Mesodermal cell (in vitro differentiated cells): ENCODE results near the gene MARCHF2.
A peak's percentile ranks its signal among the peaks of the same experiment; 100 is the strongest.

Experiments used
- H3K27ac ChIP-seq: 2 replicates; pipeline ENCODE4 v1.7.0; 2013; ENCODE audit warnings: mild to moderate bottlenecking, low read depth, low read length, moderate library complexity; ENCODE audit not compliant: severe bottlenecking
- H3K36me3 ChIP-seq: 2 replicates; pipeline ENCODE4 v1.7.1; 2013; ENCODE audit warnings: mild to moderate bottlenecking, low read length, moderate library complexity; ENCODE audit not compliant: control insufficient read depth, insufficient read depth
- H3K4me1 ChIP-seq: one replicate; pipeline ENCODE4 v1.7.1; 2013; ENCODE audit warnings: mild to moderate bottlenecking, low read length; ENCODE audit not compliant: insufficient read depth, control insufficient read depth, poor library complexity, severe bottlenecking
- H3K4me3 ChIP-seq: 2 replicates; pipeline ENCODE4 v1.7.0; 2013; ENCODE audit warnings: low read length, control low read depth, mild to moderate bottlenecking; ENCODE audit not compliant: insufficient read depth, poor library complexity, severe bottlenecking; ENCODE audit errors: extremely low read depth
- H3K9me3 ChIP-seq: 2 replicates; pipeline ENCODE4 v1.7.1; 2013; ENCODE audit warnings: mild to moderate bottlenecking, low read length, moderate library complexity; ENCODE audit not compliant: control insufficient read depth
- WGBS, 2 experiments: methylation state at CpG; one replicate each; pipeline ENCODE4 v1.1.5; 2013; ENCODE audit warnings: missing lambda C conversion rate in 2 of 2; ENCODE audit not compliant: insufficient coverage in 2 of 2; 5-methylcytosine and 5-hydroxymethylcytosine counted together

MARCHF2 gene

DNA sequence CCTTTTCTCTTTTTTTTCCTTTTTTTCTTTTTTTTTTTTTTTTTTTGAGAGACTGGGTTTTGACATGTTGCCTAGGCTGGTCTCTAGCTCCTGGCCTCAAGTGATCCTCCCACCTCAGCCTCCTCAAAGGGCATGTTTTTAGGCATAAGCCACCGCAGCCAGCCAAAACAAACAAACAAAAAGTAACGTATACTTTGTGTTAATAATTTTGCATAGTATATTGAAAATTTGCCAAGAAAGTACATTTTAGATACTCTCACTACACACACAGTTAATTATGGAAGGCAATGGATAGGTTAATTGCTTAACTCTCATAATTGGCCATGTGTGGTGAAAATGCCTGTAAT lies 24.5 kb upstream of the MARCHF2 start:
- Histone ChIP-seq H3K9me3 (peaks cover 3% of the 10 kb centered on the region), H3K27ac (no peak overlapping the region), H3K36me3 (peaks cover 12% of the 10 kb centered on the region), H3K4me3 (no peak overlapping the region), H3K4me1 (peaks cover 12% of the 10 kb centered on the region)
- no CpG with 5 or more reads among the region's 2 CpGs for WGBS, 2 experiments

DNA sequence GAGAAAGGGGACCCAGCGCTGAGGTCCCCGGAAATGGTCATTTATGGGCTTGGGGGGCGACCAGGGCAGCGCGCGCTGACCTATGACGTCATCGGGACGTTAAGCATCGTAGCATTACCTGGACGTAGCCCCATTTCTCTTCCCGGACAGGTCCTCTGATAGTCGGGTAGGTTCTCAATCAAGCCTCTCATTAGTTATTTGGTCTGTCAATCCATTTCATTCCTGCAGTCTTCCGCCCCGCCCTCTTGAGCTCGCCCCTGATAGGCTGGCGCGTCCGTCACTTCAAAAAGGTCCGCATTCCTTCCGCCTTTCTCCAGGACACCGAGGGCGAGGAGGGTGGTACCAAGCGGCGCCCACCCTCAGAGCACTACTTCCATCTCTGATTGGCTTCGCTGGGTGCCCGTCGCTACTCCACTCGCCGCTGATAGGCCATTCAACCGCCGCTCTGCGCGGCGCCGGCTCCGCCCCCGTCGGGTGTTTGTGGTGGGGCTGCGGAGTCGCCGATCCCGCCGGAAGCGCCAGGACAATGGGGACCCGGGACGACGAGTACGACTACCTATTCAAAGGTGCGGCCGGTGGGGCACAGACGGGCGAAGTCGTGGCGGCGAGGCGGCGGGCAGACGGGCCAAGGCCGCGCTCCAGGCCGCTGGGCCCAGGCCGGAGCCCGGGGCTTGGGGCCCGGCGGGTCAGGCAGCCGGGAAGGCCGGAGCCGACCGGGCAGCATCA lies 23.1 kb upstream of the MARCHF2 start, which contains the start of gene RAB11B:
Gene RAB11B, plus strand, starts transcription at position 470 of the 726 bp plus-strand sequence. Its CDS starts 57 bp downstream, at position 527.
- H3K27ac ChIP-seq: peak within 1 kb of the TSS; percentile 100
- peaks cover 23% of the 10 kb centered on the region for H3K4me1 ChIP-seq
- peaks cover 15% of the 10 kb centered on the region for H3K36me3 ChIP-seq
- H3K4me3 ChIP-seq: peak within 1 kb of the TSS; percentile 94
- H3K9me3 ChIP-seq: peaks cover 3% of the 10 kb centered on the region
- WGBS, 2 experiments: 0% methylated on average over 61 to 63 of the region's 70 CpGs

DNA sequence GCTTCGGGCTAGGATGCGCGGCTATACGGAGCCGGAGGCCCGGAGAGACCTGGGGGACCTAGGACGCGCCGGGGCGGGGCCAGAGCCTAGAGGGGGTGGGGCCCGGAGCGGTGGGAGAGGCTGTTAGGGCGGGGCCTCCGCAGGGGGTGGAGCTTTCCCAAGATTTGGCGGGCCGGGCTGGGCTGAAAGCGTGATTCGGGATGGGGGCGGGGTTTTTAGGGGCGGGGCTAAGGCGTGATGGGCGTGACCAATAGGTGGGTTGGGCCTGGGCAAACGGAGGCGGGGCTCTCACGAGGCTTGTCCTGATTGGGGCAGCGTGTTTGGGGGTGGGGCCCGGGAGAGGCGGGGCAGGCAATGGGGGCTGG lies 22.5 kb upstream of the MARCHF2 start:
- Histone ChIP-seq H3K36me3 (peaks cover 16% of the 10 kb centered on the region), H3K9me3 (peaks cover 3% of the 10 kb centered on the region), H3K27ac (peak overlapping the region; percentile 100), H3K4me1 (peaks cover 23% of the 10 kb centered on the region), H3K4me3 (peak overlapping the region; percentile 94)
- 0 to 1% methylated on average over 10 to 27 of the region's 28 CpGs for whole genome bisulfite sequencing, 2 experiments

DNA sequence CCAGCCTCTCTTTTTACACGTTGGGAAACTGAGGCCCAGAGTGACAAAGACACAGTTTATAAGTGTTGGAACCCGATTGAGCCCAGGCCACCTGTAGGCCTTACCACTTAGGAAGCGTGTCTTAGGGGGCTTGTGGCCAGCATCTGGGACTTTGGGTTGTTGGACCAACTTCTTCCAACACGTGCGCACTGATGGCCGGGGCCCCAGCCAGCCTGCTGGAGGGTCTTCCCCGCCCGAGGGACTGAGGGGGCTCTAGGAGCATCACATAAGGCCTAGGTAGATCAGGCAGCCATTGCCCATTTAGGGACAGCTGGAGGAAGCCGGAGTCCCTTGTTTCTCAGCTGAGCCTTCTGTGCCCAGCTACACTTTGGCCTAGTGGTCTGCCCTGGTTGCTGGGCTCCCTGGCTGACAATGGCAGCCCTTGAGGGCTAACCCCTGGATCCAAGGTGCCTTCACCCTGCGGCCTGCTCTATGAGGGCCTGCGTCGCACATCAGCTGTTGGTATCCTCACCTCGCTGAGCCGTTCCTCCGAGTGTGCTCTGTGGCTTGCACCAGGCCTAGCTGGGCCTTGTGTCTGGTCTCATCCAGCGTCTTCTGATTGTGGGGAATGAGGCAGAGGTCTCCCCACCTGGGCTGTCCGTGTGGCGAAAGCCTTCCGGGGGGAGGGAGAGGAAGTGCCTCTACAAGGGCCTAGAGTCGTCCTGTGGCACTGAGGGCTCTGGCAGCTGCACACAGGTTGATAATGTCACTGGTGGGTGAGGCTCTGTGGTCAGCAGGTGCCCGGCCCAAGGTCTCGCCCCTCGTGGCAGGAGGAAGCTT lies 21.7 kb upstream of the MARCHF2 start:
- Histone ChIP-seq H3K9me3 (peaks cover 3% of the 10 kb centered on the region), H3K4me1 (peaks cover 23% of the 10 kb centered on the region), H3K36me3 (peaks cover 23% of the 10 kb centered on the region), H3K27ac (peak overlapping the region; percentile 10), H3K4me3 (peak overlapping the region; percentile 94)
- WGBS, 2 experiments: 88 to 91% methylated on average over 19 to 22 of the region's 23 CpGs

DNA sequence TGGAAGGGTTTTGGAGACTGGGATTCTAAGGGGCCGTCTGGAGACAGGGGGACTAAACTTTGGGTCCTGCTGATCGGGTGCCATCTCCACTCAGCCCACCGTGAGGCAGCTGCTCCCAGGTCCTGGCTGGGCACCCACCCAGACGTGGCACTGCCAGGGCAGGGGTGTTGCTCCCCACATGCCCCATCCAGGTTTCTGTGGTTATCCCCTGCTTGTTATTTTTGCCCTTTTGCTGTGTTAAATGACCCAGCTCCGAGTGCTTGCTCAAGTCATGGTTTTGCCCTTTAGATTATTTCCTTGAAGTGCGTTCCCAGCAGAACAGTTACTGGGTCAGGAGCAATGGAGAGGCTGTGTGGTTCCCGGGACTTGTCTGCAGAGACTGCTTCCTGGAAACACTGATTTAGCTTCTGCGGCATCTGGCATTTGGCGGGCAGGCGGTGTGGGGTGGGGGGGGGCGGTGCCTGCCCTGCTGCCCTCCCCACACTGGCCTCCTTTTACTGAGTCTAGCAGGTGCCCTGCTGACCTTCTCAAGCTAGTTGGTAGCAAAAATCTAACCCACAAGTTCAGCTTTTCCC lies 21.0 kb upstream of the MARCHF2 start:
- H3K27ac ChIP-seq: no peak overlapping the region
- H3K4me3 ChIP-seq: no peak overlapping the region
- 86 to 90% methylated on average over 11 of the region's 11 CpGs for WGBS, 2 experiments
- H3K9me3 ChIP-seq: no peaks in the 10 kb centered on the region
- peaks cover 27% of the 10 kb centered on the region for H3K4me1 ChIP-seq
- peaks cover 19% of the 10 kb centered on the region for H3K36me3 ChIP-seq

DNA sequence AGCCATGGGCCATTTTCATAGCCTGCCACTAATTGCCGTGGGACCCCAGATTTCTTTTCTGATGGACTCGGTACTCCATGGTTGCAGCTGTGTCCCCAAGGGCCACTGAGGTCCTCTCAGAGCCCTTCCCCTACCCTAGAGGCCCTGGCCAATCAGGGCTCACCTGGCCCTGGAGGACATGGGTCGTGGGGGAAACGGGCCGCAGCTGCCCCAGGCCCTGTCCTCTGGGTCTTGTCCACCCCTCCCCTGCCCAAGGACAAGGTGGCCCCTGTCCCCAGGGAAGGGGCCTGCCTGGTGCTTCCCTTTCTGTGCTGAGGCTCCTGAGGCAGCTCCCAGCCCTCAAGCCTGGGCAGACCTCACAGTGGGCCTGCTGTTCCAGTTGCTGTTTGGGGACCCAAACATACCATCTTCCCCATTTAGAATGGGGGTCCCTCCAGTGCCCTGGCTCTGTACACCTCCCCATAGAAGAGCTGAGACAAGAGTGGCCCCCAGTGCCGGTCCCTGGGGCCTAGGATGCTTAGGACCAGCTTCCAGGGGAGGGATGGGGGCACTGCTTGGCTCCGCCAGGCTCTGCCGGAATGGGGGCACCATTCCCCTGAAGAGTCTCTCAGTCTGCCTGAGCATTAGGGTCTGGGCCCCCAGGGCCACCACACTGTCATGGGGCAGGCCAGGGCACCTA lies 19.8 kb upstream of the MARCHF2 start:
- no peaks in the 10 kb centered on the region for H3K9me3 ChIP-seq
- peaks cover 18% of the 10 kb centered on the region for H3K36me3 ChIP-seq
- 82 to 92% methylated on average over 5 to 8 of the region's 8 CpGs for WGBS, 2 experiments
- H3K27ac ChIP-seq: no peak overlapping the region
- peaks cover 35% of the 10 kb centered on the region for H3K4me1 ChIP-seq
- H3K4me3 ChIP-seq: no peak overlapping the region

DNA sequence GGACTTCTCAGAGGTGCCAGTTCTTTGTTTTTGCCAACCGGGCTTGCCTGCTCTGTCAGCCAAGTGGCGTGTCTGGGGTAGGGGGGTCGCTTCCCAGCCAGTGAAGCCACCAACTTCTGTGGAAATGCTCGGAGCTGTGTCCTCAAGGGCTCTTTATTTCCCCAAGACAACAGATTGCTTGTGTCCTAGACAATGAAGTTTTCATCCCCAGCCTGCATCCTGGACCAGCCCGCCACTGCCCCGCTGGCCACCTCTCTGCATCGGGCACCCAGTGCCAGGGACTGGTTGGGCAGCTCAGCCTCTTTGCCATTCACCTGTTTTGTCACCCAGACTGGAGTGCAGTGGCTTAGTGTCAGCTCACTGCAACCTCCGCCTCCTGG lies 19.2 kb upstream of the MARCHF2 start:
- Histone ChIP-seq H3K4me3 (no peak overlapping the region), H3K27ac (no peak overlapping the region), H3K9me3 (no peaks in the 10 kb centered on the region), H3K4me1 (peaks cover 35% of the 10 kb centered on the region), H3K36me3 (peaks cover 20% of the 10 kb centered on the region)
- 93 to 97% methylated on average over 7 to 8 of the region's 8 CpGs for WGBS, 2 experiments

DNA sequence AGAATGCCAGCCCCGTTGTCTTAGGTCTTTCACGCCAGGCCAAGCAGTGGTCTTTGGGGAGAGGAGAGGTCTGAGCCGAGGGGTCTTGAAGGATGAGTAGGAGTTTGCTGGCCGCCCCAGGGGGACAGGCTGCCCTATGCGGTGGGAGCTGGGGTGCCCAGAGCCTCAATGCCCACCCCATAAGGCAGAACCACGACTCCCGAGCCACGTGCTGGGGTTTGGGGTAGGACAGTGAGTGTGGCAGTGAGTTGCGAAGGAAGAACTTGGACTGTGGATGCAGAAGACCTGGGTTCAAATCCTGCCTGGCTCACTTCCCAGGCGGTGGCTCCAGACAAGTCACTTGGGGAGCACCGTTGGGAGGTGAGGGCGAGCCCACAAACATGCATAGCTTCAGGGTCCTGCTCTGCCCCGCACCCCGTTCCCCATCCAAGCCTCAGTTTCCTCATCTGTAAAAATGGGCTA lies 17.5 kb upstream of the MARCHF2 start:
- H3K27ac ChIP-seq: no peak overlapping the region
- 88 to 91% methylated on average over 12 to 14 of the region's 14 CpGs for WGBS, 2 experiments
- H3K9me3 ChIP-seq: no peaks in the 10 kb centered on the region
- H3K4me3 ChIP-seq: no peak overlapping the region
- H3K36me3 ChIP-seq: peaks cover 32% of the 10 kb centered on the region
- H3K4me1 ChIP-seq: peaks cover 35% of the 10 kb centered on the region

DNA sequence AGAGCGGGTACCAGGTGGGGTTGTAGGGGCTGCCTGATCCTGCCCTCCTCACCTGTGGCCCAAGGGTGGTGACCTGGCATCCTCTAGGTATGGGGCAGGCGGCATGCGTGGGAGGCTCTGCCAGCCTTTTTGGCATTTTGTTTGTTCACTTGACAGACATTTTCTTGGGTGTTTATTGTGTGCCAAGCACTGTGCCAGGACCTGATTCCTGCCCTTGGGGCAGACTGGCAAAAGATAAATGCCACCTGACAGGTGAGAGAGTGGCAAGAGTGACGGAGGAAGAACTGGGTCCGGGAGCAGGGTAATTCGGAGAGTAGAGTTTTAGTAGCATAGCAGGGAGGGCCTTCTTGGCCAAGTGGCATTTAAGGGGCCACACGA lies 16.9 kb upstream of the MARCHF2 start:
- peaks cover 31% of the 10 kb centered on the region for H3K4me1 ChIP-seq
- no peak overlapping the region for H3K4me3 ChIP-seq
- H3K9me3 ChIP-seq: no peaks in the 10 kb centered on the region
- WGBS, 2 experiments: 90 to 100% methylated on average over 3 to 7 of the region's 7 CpGs
- no peak overlapping the region for H3K27ac ChIP-seq
- peaks cover 32% of the 10 kb centered on the region for H3K36me3 ChIP-seq

DNA sequence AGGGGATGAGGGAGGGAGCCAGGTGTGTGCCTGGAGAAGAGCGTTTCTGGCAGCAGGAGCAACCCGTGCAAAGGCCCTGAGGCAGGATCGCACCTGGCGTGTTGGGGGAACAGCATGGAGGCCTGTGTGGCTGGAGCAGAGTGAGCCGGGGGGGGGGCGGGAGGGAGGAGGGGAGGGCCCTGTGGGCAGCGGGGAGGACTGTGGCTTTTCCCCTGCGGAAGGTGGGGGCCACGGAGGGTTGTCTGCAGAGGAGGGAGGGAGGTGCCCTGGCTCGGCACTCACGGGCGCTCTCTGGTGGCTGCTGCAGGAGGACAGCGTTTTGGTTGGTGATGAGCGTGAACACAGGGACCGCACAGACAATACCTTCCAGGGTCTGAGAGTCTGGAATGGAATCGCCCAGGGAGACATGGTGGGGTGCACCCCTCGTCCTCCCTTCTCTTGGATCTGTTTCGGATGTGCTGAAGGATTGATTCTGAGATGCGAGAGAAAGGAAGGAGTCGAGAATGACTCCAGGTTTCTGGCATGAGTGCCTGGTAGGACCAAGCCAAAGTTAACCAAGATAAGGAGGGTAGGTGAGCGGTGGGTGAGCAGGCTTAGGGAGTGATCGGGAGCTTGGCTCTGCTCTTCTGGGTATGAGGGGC lies 16.4 kb upstream of the MARCHF2 start:
- WGBS, 2 experiments: 58 to 72% methylated on average over 13 to 18 of the region's 22 CpGs
- no peak overlapping the region for H3K27ac ChIP-seq
- peaks cover 27% of the 10 kb centered on the region for H3K4me1 ChIP-seq
- no peak overlapping the region for H3K4me3 ChIP-seq
- peaks cover 32% of the 10 kb centered on the region for H3K36me3 ChIP-seq
- no peaks in the 10 kb centered on the region for H3K9me3 ChIP-seq
